Activated CD4-positive, alpha-beta T cell treated with anti-CD3 and anti-CD28 coated beads, Interleukin-2, amount 50 U/mL, for 1 hour (primary cell): Measurements from ENCODE around the gene C2CD3.

Experiments used
- DNase-seq: peaks from one replicate; pipeline ENCODE4 v3.0.0-alpha.2; 2020

C2CD3 gene

DNA sequence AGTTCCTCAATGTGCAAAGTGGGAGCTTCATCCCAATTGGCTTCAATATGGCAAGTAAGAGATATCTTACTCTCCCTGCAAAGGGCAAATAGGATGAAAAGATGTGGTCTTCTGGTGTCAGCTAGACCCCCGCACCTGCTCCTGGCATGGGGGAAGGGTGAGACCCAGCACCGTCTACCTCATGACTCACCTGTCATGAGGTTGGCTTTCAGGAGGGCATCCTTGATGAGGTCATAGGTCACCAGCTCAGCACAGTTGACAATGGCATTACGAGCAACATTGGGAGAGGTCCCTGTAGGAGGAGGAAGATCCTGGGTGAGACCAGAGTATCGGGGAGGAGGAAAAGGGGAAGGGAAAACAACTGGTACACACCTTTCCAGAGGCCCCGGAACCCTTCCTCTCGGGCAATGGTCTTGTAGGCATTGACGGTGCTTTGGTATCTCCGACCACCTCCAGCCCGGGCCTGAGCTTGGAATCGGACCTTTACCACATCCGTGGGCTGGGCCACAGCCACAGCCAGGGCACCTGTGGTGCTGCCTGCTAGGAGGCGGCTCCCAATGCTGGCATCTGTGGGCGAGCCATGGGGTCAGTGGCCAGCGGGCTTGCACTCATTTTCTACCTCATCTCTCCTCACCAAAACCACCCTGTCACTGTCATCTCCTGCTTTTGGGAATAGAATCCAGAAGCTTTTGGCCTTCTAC lies 194.2 kb downstream of the C2CD3 start:
- DNase-seq, result no peak

DNA sequence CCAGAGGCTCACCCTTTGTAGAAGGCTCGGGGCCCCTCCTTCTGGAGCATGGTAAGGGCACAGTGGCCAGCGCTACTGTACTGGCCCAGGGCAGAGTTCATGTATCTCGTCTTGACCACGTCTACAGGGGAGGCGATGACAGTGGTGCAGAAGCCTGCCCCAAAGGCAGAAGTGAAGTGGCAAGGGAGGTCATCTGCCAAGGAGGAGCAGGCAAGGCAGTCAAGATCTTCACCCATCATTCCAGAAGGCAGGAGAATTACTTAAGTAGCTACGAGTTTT lies 195.4 kb downstream of the C2CD3 start:
- no peak for DNase-seq

DNA sequence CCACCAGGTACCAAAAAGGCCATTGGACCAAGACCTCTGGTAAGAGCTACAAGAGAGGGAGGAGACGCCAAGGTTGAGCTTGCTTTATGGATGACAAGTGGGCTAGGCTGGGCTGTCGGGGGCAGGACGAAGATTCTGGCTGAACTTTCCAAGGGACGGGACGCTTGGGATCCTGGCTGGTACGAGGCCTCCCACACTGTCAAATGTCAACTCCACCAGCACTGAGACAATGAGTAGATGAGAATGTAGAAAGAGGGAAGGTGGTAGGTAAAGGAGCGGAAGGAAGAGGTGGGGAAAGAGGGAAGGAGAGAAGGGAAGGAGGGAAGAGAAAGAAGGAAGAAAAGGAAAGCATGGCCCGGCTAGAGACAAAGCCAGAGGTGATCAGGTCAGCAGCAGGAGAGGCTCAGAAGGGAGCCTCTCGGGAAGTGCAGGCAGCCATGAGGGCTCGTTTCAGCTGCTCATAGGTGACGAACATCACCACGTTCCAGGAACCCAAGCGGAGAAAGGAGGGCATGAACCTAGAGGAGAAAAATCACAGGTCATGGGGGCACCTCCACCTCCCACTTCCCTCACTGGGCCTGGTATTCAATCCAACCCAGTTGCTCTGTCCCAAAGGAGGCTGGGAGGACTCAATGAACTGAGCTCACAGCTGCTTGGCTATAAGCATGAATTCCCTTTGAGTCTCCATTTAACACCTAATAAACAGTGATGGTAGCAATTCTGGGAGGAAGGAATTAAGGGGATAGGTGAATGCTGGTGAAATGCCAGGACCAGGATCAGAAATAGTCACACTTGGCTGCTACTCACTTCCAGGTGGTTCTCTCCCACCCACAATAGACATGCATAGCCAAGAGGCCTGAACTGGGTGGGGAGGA lies 196.0 kb downstream of the C2CD3 start:
- no peak for DNase-seq

DNA sequence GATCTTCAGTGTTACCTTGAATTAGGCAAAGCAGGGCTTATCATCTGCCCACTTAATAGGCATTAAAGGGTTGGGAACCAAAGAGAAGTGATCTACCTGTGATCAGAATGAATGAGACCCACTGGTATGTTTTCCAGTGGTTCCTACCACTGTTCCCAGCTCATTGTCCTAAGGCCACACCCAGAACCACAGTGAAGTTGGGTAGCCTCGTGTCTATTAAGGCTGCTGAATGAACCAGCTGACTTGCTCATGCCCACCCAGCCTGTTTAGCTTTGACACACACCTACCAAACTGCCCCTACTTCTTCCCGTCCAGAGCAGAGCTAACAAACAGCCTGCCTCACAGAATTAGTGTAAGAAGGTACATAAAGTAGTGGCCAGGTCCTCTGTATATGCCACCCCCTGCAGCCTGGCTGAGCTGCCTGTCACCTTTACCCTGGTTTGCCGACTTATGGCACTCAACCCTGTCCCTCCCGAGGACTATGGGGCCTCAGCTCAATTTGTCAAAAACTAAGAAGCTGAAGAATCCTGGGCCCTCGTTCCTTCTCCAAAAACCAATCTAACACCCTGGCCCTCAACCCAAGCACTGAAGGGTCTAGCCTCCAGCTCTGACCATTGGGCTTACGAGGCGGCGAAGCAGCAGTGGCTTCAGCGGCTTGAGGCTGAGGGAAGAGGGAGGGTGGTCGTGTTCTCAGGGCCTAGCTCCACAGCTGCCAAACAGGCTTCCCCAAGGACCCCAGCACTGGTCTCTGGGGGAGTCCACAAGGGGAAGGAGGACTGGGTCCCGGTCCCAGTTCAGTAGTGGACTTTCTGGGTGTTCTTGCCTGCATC lies 198.0 kb downstream of the C2CD3 start:
- no peak for DNase-seq

DNA sequence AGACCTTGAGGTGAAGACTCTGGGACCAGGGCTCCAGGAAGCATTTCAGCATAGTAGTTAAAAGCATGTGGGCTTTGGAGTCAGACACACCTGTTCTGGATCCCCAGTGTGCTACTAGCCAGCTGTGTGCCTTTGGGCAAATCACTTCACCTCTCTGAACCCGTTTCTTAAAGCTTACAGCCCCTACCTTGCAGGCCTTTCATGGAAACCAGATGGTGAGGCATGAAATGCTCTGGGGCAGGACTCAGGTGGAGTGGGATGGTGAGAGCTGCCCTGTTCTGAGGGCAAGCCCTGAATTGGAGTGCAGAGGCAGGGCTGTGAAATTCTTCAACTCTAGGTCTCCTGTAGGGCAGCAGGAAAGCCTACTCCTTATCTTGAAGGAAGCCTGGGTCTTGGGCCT lies 198.6 kb downstream of the C2CD3 start:
- no peak for DNase-seq

DNA sequence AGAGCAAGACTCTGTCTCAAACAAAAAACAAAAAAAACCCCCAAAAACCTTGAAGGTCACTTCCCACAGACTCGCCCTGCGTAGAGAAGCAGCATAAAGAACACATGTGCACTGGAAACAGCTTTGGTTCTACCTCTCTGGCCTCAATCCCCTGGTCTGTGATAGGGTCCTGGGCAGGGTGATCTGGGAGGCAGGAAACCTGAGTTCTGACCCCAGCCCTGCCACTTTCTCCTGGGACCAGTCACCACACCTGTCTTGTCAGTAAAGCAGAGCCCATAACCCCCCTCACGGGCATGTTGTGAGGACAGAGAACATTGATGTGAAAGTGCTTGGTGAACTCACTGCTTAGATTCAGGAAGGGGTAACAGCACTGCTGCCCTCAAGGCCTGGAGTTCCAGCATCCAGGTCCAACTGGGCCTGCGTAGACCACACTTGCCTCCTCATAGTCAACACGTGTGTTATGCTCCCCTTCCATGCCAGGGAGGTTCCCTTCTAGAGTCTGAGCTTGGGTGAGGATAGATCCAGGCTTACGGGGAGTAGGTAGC lies 199.6 kb downstream of the C2CD3 start:
- DNase-seq, result no peak

DNA sequence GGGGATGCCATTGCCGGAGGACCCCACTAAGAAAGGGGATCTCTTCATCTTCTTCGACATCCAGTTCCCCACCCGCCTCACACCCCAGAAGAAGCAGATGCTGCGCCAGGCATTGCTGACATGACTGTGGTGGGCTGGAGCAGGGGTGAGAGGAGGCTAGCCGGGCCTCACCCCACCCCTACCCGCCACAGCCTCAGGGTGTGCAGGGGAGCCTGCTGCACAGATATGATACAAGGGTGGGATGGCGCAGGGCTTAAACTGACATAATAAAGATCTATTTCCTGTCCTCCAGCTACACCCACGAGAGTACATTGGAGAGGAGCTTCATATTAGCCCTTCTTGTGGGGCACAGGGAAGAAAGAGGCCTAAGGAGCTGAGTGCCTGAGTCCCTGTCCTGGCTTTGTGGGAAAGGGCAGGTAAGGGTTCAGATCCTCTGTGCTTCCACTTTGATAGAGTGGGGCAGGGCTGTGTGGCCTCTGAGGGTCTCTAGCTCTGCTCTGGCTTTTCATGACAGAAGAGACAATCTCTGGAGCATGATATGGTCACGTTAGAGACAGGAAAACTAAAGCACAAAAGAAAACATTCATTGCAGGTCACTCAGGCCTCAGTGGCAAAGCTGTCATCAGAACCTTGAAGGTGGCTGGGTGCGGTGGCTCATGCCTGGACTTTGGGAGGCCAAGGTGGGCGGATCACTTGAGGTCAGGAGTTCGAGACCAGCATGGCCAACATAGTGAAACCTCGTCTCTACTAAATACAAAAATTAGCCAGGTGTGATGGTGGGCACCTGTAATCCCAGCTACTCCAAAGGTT lies 200.6 kb downstream of the C2CD3 start:
- DNase-seq, result no peak

DNA sequence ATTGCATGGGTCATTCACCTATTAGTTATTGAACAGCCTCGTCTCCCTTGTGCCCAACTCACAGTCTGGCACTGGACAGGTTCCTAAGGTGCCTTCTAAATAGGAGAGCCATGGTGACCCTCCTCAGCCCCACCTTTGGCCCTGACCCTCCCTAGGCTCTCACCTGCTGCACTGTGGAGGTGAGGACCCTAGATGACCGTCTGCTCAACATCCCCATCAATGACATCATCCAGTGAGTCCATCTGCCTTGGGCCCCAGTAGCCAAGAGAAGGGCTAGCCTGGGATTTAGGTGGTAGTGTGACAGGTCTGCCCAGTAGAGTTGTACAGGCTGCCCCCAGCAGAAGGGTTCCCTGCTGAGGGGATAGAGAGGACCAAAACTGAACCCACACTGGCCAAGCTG lies 201.7 kb downstream of the C2CD3 start:
- DNase-seq, result no peak

DNA sequence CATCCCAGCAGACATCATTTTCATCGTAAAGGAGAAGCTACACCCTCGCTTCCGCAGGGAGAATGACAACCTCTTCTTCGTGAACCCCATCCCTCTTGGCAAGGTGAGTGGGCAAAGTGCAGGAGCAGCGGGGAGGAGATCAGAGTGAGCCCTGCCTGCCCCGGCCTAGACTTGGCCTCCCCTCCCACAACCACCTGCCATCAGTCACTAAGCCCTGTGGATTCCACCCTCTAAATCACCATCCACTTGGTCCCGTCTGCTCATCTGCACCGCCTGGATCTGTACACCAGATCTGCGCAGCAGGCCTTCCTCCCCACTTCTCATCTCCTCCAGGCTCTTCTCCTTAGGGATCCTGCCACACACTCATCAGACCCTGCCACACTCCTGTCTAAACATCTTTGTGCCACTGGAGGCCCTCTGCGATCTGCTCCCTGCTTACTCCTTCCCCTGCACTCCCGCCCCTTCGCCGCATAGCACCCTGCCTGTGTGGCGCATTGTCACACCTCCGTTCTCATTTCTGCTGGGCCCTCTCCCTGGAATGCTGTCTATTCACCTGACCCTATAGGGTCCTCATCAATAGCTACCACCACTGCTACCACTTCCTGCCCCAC lies 202.3 kb downstream of the C2CD3 start:
- no peak for DNase-seq

DNA sequence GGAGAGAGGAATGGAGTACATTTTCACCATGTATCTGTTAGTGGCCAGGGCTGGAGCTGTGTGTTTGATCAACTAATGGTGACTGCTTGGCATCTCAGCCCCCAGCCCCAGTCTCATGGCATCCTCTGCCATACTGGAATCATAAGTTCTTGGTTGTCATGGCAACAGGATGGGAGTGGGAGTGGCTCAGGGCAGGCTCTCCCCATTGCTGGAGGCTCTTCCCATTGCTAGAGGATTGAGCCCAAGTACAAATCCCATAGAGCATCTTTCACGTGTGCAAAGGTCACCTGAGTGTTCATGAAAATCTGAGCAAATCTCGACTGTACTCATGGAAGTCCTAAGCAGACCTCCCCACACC lies 205.1 kb downstream of the C2CD3 start:
- no peak for DNase-seq

DNA sequence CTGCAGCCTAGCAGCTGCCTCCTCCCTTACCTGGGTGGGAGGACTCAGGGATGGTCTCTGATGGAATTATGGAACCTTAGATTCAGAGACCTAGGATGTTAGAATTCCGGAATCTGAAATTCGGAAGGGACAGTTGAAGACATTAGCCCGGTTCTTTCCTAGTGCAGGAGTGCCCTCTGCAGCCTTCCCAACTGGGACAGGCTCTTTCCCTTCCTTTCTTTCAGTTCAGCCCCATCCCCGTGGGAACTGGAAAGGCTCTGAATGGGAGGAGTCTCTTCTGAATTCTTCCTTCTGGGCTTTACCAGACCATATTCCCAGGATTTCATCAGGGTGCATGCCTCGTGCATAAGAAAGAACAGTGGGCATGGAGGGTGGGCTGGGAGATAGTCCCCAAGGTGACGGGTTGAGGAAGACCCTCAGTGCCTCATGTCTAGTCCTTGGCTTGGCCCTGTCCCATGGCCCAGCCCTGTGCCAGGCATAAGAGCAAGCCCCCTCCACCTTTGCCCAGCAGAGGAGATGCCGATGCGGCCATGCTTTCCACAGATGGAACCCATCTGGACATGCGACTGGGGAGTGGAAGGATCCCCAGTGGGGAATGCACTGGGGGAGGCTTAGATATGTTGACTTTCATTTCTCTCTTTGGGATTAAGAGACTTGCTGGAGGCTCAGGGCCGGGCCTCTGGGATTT lies 205.6 kb downstream of the C2CD3 start:
- DNase-seq, result no peak

DNA sequence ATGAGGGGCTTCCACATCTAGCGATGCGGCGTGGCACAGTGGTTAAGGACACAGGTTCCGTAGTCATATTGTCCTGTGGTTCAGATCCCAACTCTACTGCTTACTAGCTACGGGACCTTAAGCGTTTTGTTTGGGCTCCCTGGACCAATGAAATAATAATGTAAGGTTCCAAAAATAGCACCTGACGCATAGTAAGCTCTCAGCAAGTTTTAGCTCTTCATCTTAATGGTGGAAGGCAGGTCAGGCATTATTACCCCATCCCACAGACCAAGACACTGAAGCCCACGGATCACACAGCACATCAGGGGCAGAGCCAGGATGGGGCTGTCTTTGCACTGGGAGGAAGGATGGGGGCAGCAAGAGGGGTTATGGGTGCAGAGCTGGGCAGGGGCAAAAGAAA lies 206.9 kb downstream of the C2CD3 start:
- no peak for DNase-seq
